Stimulated activated CD4-positive, alpha-beta T cell treated with anti-CD3 and anti-CD28 coated beads, TNF-alpha, amount 100 ng/mL, for 1 hour (primary cell): Measurements from ENCODE around the gene VPS50.

ENCODE experiments used
- DNase-seq, 3 donors: peaks; one replicate each; pipeline ENCODE4 v3.0.0-alpha.2; 2020; ENCODE audit warnings: low read depth in 3 of 3, low spot score in 1 of 3

VPS50 gene

GRCh38 chr7:93407239-93407638 is 175.1 kb downstream of the VPS50 start:
- DNase-seq: no peak

- DNase-seq: no peak
Measured at GRCh38 chr7:93409324-93409723, 177.2 kb downstream of the VPS50 start.
